ENCODE data around the gene ADRA2C. TPM values are rescaled to one million over a fixed set of nuclear protein-coding genes. Genes with fewer than 3 reads are reported as not detected.

ADRA2C gene
- total RNA-seq, 1 experiment from 2014 or later = 18.5 TPM

- peaks cover 6% of the 10 kb centered on the region for H3K27me3 ChIP-seq
- no peak overlapping the region for H3K27ac ChIP-seq
- no peaks in the 10 kb centered on the region for H3K9me3 ChIP-seq (replicated peaks)
- no peaks in the 10 kb centered on the region for H3K36me3 ChIP-seq
- H3K4me3 ChIP-seq = no peak overlapping the region
- no peaks in the 10 kb centered on the region; the same call in 1 of the 2 replicates for H3K4me1 ChIP-seq
- DNase-seq = no peak
These were observed 22.0 kb upstream of the ADRA2C start for GRCh38 chr4:3744232-3744631.

GRCh38 chr4:3744901-3745300, 21.3 kb upstream of the ADRA2C start:
- Histone ChIP-seq H3K4me3 (no peak overlapping the region), H3K36me3 (no peaks in the 10 kb centered on the region), H3K4me1 (no peaks in the 10 kb centered on the region), H3K27me3 (peaks cover 13% of the 10 kb centered on the region), H3K27ac (no peak overlapping the region), H3K9me3 (replicated peaks) (no peaks in the 10 kb centered on the region)
- no peak for DNase-seq

DNA sequence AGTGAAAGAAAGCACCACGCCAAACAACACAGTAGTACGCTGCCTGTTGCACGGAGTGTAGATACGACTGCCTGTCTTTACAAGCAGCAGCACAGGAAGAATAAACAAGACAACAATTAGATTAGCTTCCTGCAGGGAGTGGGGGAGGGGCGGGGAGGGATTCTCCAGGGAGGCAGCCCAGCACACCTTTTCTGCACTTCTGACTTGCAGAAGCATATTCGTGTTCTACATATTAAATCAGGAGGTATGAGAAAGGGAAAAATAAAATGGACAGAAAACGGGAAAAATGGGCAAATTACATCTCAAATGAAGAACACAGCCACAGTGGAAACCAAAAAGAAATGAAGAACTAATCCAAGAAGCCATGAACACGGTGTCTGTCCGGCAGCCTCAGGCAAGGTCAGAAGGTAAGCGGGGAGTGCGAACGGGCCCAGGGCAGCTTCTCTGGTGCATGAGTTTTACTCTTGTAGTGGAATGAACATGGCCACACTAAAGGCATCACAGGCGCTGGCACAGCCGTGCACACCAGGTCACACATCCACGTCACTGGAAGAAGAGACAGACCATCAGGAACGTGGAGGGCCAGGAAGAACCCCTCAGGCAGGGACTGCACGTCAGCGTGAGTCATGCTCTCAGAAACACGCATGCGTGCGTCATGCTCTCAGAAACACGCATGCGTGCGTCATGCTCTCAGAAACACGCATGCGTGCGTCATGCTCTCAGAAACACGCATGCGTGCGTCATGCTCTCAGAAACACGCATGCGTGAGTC, 20.1 kb upstream of the ADRA2C start:
- H3K9me3 ChIP-seq (replicated peaks) = no peaks in the 10 kb centered on the region
- H3K4me3 ChIP-seq = no peak overlapping the region
- H3K36me3 ChIP-seq = no peaks in the 10 kb centered on the region
- no peak overlapping the region for H3K27ac ChIP-seq
- H3K27me3 ChIP-seq = peaks cover 25% of the 10 kb centered on the region
- H3K4me1 ChIP-seq = no peaks in the 10 kb centered on the region
- no peak for DNase-seq

DNA sequence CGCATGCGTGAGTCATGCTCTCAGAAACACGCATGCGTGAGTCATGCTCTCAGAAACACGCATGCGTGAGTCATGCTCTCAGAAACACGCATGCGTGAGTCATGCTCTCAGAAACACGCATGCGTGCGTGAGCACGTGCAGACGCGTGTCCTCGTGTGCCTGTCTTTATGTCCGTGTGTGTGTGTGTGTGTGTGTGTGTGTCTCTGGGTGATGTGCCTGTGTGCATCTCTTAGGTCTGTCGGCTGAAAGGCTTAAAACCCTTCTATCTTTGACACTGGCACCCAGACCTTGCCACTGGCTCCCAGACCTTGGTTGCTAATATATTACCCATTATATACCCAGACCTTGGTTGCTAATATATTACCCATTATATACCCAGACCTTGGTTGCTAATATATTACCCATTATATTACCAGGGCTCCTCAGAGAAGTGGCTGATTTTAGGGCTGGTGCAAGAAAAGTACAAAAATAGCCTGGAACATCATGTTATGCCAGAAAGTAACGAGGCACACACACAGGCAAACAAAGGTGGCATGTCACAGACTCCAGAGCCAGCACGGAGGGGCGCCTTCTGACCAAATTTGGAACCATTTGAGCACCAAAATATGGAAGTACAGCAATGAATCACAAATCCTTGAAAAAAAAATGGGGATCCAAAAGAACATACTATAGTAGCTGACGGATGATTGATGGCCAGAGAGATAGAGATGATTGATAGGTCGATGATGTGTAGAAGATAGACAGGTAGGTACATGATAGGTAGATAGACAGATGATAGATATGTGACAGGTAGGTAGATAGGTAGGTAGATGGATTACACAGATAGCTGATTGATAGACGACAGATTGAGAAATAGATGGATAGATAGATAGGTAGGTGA, 19.2 kb upstream of the ADRA2C start:
- Histone ChIP-seq H3K27me3 (peaks cover 32% of the 10 kb centered on the region), H3K36me3 (no peaks in the 10 kb centered on the region), H3K9me3 (replicated peaks) (no peaks in the 10 kb centered on the region), H3K4me1 (no peaks in the 10 kb centered on the region), H3K4me3 (no peak overlapping the region), H3K27ac (no peak overlapping the region)
- DNase-seq = no peak

GRCh38 chr4:3747581-3747904, 18.6 kb upstream of the ADRA2C start:
- Histone ChIP-seq H3K36me3 (no peaks in the 10 kb centered on the region), H3K27me3 (peaks cover 32% of the 10 kb centered on the region), H3K4me1 (no peaks in the 10 kb centered on the region), H3K27ac (no peak overlapping the region), H3K4me3 (no peak overlapping the region), H3K9me3 (replicated peaks) (no peaks in the 10 kb centered on the region)
- peak in 1 of 2 experiments; percentile 23 for DNase-seq

DNA sequence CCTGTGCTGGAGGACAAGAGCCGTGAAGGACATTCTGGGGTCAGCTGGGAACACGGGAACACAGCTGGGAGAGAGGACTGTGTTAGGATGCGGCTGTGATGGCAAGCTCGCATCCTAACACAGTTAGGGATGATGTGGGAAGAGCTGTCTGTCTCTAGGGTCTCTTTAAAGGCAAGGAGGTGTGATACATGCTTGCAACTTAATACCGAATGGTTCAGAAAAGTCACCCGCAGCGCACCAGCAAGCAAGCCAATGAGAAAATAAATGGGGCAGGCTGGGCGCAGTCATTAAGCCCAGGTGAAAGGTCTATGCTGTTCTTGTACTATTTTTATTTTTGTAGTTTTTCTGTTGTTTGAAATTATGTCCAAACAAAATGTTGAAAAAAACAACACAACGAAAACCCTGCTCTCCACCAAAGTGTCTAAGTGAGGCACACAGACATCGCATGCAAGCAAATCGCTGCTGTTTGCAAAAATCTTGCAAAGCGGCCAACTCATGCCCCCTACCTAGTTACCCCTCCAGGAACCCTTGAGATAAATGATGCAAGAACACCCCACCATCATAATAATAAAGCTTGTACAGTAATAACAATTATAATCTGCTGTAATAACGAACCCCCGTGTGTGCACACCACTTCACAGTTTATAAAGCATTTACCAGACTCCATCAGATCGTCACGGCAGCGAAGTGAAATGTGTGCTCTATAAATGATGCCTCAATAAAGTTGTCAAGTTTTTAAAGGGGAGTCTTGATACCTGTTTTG, 17.9 kb upstream of the ADRA2C start:
- Histone ChIP-seq H3K4me1 (no peaks in the 10 kb centered on the region), H3K9me3 (replicated peaks) (no peaks in the 10 kb centered on the region), H3K27me3 (peaks cover 32% of the 10 kb centered on the region), H3K27ac (no peak overlapping the region), H3K4me3 (no peak overlapping the region), H3K36me3 (no peaks in the 10 kb centered on the region)
- no peak for DNase-seq

DNA sequence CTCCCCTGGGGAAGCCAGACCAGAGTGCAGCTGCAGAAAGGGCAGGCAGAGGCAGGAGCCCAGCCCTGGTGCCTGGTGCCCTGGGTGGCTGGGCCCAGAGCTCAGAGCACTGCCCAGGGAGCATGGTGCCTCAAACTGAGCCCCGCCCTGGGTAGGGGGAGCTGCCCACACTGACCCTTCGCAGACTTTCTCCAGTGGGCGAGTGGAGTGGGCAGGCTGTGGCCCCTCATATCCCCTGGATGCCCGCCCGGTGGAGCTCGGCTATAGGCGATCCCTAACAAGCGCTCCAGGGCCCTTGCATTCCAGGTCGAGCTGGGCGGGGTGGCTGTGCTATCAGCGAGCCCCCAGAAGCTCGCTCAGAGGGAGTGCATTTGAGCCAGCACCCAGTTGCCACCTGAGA, 17.1 kb upstream of the ADRA2C start:
- Histone ChIP-seq H3K36me3 (no peaks in the 10 kb centered on the region), H3K4me3 (no peak overlapping the region), H3K27me3 (peaks cover 32% of the 10 kb centered on the region), H3K4me1 (no peaks in the 10 kb centered on the region), H3K9me3 (replicated peaks) (no peaks in the 10 kb centered on the region), H3K27ac (no peak overlapping the region)
- no peak for DNase-seq

DNA sequence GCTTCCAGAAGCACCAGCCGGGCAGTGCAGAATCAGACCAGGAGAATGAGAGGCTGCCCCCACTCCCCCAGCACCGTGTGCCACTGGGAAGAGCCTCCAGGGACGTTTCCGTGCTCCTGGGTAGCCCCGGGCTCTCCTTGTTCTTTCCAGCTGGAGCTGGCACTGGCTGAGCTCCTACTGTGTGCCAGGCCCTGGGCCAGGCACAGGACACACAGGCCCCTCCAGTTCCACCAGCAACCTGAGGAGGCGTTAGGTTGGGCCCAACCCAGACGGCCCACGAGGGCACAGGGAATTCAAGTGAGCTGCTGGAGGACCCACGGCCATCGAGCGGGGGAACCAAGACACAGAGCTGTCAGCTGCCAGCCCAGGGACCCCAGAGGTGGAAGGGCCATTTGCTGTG, 15.9 kb upstream of the ADRA2C start:
- H3K27me3 ChIP-seq = peaks cover 32% of the 10 kb centered on the region

GRCh38 chr4:3752022-3752421, 14.2 kb upstream of the ADRA2C start:
- no peak overlapping the region for H3K4me3 ChIP-seq
- no peaks in the 10 kb centered on the region for H3K4me1 ChIP-seq
- no peaks in the 10 kb centered on the region for H3K9me3 ChIP-seq (replicated peaks)
- H3K27ac ChIP-seq = no peak overlapping the region
- H3K36me3 ChIP-seq = no peaks in the 10 kb centered on the region
- peaks cover 32% of the 10 kb centered on the region for H3K27me3 ChIP-seq
- no peak for DNase-seq

More for the DNA sequence above, 15.9 kb upstream of the ADRA2C start:
- DNase-seq = no peak
- no peaks in the 10 kb centered on the region for H3K4me1 ChIP-seq
- no peaks in the 10 kb centered on the region for H3K36me3 ChIP-seq
- H3K27ac ChIP-seq = no peak overlapping the region
- H3K4me3 ChIP-seq = no peak overlapping the region
- no peaks in the 10 kb centered on the region for H3K9me3 ChIP-seq (replicated peaks)

GRCh38 chr4:3753726-3754412, 12.3 kb upstream of the ADRA2C start:
- Histone ChIP-seq H3K9me3 (replicated peaks) (no peaks in the 10 kb centered on the region), H3K4me1 (no peaks in the 10 kb centered on the region), H3K36me3 (no peaks in the 10 kb centered on the region), H3K27ac (no peak overlapping the region), H3K27me3 (peaks cover 28% of the 10 kb centered on the region), H3K4me3 (no peak overlapping the region)
- DNase-seq = no peak

- Histone ChIP-seq H3K4me1 (no peaks in the 10 kb centered on the region), H3K27ac (no peak overlapping the region), H3K27me3 (peaks cover 3% of the 10 kb centered on the region), H3K4me3 (no peak overlapping the region), H3K9me3 (replicated peaks) (no peaks in the 10 kb centered on the region), H3K36me3 (no peaks in the 10 kb centered on the region)
- DNase-seq = no peak
These were observed 9.7 kb upstream of the ADRA2C start for GRCh38 chr4:3756343-3757059.

- H3K36me3 ChIP-seq = no peaks in the 10 kb centered on the region
- no peak overlapping the region for H3K27ac ChIP-seq
- no peaks in the 10 kb centered on the region for H3K27me3 ChIP-seq
- H3K4me1 ChIP-seq = no peaks in the 10 kb centered on the region
- no peaks in the 10 kb centered on the region for H3K9me3 ChIP-seq (replicated peaks)
- H3K4me3 ChIP-seq = no peak overlapping the region
- no peak for DNase-seq
These were observed 6.9 kb upstream of the ADRA2C start for GRCh38 chr4:3759236-3759635.

DNA sequence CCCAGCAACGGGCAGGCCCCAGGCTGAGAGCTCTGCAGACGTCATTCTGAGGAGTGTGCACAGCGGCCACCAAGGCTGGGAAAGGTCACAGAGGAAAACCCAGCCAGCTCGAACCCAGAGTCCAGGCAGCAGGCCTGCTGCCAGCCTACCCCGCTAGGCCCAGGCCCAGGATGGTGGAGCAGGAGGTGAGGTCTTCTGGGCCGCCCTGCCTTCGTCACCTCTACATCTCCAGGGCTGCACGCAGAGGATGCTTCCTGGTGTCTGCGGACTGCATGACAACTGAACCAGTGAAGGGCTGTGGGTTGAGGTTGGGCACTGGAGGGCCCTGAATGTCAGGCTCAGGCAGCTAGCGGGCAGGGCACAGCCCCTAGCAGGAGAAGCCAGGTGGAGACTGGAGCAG, 5.8 kb upstream of the ADRA2C start:
- no peaks in the 10 kb centered on the region for H3K27me3 ChIP-seq
- no peak overlapping the region for H3K27ac ChIP-seq
- H3K36me3 ChIP-seq = no peaks in the 10 kb centered on the region

GRCh38 chr4:3760841-3761240, 5.3 kb upstream of the ADRA2C start:
- Histone ChIP-seq H3K4me3 (no peak overlapping the region), H3K9me3 (replicated peaks) (no peaks in the 10 kb centered on the region), H3K27ac (no peak overlapping the region), H3K36me3 (no peaks in the 10 kb centered on the region), H3K27me3 (no peaks in the 10 kb centered on the region), H3K4me1 (no peaks in the 10 kb centered on the region)
- DNase-seq = no peak

More for the DNA sequence above, 5.8 kb upstream of the ADRA2C start:
- H3K4me3 ChIP-seq = no peak overlapping the region
- H3K4me1 ChIP-seq = no peaks in the 10 kb centered on the region
- H3K9me3 ChIP-seq (replicated peaks) = no peaks in the 10 kb centered on the region
- DNase-seq = no peak
